Muscle of arm (tissue), 12 donors: ENCODE results near the gene ARFGEF2. TPM values are rescaled to one million over a fixed set of nuclear protein-coding genes. Genes with fewer than 3 reads are reported as not detected.
"Not testable (repeated sequence)": the region's sequence is repeated elsewhere in the genome, so short reads cannot be mapped to it uniquely, and the experiment has no call there.

Source experiments
- DNase-seq: peaks from one replicate; pipeline ENCODE4 v3.0.0-alpha.2; 2013
- polyA plus RNA-seq, 12 donors: library from polyadenylated mRNA; unstranded; fragments of 120-200 nt; gene quantifications; one replicate each; pipeline ENCODE4 v1.2.1, GENCODE V29; 2013; ENCODE audit not compliant: insufficient read length in 12 of 12

Gene ARFGEF2
- polyA plus RNA-seq, 12 donors: 12.0 to 17.9 (median 15.1) TPM; not detected in 1

DNA sequence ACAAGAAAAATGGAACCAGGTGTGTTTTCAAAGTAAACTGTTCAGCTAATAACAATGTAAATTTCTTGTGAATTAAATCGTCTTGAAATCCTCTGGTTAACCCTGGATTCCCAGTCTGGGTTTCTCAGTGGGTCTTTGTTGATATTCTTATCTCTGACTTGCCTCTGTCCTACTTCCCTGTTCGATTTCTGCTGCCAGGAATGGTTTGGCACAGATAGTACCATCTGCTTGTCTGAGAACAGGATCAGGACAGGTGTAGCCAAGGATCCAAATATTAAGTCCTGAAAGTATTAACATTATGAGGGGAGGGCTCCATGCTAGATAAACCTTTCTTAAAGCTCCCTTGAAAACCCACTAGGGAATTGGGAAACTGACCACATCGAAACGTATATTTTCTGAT lies 30.1 kb downstream of the ARFGEF2 start:
- no peak for DNase-seq

DNA sequence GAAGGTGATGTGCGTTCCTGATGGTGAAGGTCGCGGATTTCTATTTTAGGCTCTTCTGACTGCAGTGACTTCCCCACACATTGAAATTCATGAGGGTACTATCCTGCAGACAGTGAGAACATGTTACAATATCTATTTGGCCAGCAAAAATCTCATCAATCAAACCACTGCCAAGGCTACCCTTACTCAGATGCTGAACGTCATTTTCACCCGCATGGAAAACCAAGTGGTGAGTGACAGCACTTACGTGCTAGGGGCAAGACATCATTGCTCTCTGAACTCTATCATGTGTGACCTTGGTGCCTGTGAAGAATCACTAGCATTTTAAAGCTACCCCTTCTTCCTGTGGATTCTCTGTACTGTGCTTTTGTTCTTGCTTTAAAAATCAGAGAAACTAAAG lies 31.1 kb downstream of the ARFGEF2 start:
- no peak for DNase-seq

DNA sequence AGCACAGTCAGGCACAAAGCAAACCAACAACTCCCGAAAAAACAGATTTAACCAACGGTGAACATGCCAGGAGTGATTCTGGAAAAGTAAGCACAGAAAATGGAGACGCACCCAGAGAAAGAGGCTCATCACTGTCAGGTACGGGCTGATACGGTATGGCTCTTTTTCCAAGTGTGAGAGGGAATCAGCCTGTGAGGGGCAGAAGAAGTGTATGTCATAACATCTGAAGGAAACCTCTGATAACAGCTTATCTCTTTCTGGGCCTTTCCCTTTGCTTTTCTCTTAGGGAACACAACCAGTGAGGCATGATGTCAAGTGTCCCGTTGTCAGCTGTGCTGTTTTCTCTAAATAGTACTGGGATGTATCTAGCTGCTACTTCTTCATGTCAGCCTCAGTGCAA lies 32.1 kb downstream of the ARFGEF2 start:
- no peak for DNase-seq

DNA sequence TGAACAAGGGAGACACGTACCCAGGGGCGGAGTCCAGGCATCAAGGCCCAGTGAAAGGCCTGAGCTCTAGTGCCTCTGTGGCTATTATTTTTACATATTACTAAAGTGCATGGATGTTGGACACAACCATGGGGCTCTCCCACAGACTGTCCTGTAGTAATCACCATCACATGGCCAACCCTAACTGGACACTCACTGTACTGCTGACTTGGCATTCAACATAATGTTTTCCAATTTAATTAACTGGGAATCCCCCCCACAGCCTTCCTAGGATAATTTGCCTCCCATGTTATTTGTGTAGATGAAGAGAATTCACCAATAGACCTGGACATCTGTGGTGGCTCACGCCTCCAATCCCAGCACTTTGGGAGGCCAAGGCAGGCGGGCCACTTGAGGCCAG lies 34.5 kb downstream of the ARFGEF2 start:
- DNase-seq: no peak

DNA sequence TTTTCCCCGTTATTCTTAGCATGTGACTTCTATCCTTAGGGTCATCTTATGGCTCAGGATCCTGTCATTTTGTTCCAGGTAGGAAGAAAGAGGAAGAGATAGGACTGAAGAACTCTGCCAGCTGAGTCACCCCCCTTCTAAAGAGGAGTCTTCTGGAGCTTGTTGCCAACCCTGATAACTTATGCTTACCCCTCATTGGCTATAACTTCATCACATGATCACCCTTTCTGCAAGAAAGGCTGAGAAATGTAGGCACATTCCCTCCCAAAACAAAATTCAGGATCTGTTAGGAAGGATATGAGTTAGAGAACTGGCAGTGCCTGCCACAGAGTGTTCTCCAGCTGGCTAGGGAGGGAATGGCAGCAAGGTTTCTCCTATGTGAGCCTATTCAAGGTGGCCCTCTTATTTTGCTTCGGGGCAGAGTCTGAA lies 35.6 kb downstream of the ARFGEF2 start:
- no peak for DNase-seq

DNA sequence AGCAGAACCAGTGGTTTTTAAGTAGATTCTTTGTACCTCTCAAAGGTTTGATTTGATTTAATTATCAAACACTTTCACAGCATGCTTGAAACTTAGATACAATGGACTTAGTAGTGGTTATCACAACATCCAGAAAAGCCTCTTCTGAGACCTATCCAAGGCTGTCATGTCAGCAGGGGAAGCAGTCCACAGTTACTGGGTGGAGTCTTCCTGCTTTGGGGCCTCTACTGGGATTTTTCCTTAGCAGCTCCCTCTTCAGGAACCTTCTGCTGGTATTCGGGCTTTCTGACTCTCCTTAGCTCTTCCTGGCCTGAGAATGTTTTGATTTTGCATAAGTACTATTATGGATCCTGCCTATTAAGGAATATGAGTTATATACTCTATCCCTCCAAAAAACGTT lies 36.0 kb downstream of the ARFGEF2 start:
- no peak for DNase-seq

DNA sequence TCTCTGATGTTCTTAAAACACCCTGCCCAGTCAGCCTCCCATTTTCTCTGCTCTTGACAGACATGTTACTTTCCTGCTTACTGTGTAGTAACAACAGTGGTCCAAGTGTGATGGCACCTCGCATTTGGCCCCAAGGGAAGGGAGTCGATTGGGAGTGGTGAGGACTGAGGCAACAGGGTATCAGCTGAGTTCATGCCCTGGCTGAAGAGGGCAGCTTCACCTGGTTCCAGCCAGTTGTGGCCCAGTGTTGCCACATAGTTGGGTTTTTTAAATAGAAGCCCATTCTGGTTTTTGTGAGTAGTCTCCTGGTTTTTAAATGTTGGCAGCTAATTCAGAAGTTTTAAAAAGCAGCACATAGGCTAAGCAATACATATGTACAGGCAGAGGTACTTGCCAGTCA lies 37.2 kb downstream of the ARFGEF2 start:
- DNase-seq: no peak

DNA sequence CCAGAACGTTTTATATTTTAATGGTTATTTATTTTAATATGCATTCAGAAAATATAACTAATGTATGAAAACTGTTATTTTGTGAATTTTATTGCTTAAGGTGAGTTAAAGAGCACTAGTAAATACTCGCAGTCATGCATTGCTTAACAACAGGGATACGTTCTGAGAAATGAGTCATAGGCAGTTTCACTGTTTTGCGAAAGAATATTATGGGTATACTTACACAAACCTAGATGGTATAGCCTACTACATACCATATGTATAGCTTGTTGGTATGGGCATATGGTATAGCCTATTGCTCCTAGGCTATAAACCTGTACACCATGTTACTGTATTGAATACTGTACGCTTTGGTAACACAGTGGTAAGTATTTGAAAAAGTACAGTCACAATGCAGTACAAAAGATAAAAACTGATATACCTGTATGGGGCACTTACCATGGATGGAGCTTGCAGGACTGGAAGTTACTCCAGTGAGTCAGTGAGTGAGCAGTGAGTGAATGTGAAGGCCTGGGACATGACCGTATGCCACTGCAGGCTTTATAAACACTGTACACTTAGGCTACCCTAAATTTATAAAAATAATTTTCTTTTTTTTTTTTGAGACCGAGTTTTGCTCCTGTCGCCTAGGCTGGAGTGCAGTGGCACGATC lies 38.5 kb downstream of the ARFGEF2 start:
- no peak for DNase-seq

DNA sequence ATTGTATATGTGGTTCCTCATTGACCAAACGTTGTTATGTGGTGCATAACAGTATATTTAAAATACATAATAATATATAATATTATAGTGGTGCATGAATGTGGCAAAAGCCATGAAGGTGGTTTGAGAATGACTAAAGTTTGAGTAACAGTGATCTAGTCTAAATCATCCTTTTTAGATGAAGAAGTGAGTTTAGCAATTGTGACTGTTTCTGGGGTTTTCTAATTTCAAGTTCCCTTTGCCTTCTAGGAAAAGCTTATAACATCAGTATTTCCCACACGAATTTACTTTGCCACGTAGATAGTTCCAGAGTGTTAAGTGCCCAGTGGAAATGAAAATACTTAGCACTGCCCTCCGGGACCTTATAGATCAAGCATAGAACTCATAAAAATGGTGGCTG lies 40.9 kb downstream of the ARFGEF2 start:
- no peak for DNase-seq

DNA sequence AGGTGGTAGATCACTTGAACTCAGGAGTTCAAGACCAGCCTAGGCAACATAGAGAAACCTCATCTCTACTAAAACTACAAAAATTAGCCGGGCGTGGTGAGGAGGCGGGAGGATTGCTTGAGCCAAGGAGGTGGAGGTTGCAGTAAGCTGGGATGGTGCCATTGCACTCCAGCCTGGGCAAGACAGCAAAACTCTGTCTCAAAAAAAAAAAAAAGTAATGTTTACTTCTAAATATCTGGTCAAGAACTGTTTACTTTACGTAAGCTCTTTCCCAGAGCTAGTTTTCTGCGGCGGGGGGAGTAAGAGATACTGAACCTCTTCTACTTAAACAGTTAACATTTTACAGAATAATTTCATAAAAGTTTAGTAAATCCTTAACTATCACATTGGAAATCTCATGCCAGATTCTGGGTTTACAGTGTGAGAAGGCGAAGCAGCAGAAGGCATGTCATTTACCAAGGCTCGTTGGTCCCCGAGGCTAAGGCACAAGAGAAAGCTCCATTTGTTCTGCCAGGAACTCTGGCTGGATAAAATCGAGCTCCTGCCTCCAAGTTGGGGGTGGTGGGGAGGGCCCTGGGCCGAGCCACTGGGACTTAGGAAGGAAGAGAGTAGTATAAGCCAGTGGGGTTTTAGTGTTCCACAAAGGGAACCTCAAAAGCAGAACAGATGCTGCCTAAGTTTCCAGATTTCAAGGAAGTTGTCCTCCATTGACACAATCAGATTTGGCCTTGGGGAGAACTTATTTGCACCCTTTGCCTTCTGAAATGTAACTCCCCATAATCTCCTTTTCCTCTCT lies 41.7 kb downstream of the ARFGEF2 start:
- DNase-seq: no peak

DNA sequence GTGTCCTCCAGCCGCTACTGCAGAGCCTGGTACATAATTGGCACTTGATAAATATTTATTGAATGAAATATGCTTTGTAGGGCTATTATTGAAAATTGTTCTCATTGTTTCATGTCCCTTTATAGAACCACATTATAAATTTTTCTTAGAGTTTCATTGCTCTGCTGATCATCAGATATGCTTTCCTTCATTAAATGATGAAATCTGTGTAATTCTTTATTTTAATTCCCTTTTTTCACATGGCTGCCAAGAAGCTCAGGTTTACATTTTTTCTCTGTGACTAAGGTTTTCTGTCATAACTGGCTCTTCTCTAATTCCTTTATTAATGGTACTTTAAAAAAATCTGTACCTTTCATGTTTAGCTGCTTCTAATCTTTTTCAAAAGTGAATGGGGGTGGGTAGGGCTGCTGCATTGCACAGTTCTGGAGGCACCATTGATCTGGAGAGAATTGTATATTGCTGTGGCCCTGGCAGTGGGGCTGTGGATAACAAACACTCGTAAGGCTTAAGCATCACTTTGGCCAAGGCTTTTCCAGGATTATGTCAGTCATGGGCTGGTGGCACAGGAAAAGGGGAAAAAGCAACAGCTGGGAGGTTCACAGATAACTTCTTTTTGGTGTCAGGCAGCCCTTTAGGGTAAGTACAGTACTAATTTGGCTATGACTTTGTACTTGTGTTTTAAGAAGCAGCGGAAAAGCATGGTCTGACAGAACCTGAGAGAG lies 43.8 kb downstream of the ARFGEF2 start:
- no peak for DNase-seq

DNA sequence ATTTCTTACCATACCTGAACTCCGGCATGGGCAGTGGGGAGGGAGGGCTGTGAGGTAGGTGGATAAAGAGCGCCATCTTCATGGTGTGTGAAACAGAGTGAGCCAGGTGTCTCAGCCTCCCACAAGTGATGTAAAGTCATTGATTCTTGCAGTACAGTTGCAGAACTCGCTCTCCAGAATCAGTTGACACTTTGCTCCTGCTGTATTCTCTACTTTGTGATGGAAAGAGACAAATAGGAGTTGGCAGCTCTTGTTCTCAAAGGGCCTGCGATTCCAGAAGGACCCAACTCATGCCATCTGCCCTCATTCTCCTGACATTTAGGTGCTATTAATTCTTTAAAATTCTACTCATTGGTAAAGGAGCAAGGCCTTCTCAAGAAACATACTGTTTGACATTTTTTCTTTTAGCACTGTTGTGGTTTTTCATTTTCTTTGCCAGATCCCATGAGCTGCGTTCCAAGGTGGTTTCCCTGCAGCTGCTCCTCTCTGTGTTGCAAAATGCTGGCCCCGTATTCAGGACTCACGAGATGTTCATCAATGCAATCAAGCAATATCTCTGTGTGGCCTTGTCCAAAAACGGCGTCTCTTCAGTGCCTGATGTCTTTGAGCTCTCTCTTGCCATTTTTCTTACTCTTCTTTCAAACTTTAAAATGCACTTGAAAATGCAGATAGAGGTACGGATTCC lies 49.3 kb downstream of the ARFGEF2 start:
- DNase-seq: peak; percentile 21

DNA sequence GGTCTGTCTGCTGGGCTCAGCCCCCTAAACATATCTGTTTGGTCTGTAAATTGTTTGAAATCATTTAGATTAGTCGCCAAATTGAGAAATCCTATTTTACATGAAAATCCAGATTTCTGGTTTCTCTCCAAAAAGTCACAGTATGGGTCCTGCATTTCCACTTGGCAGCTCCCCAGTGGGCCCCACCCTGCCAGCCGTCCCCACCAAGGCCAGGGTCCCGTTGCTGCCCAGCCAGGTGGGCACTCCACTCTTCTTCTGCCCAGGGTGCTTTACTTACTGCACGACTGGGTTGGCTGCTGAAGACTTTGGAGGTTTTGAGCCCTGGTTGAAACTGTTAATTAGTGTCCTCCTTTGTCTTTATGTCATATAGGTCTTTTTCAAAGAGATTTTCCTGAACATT lies 50.4 kb downstream of the ARFGEF2 start:
- no peak for DNase-seq

DNA sequence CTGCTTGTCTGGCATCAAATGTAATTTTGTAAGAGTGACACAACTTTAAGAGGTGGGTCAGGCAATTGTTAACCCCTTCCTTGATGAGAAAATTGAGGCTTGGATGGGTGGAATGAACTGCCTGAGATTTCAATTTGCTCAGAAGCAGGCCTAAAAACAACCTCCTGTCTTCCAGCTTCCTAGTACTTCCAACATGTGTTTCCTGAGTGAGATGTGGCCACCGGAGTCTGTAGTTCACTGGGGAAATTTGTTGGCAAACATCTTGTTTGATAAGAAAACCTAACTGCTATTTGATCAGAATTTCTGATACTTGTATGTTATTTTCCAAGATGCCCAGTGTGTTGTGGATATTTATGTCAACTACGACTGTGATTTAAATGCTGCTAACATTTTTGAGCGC lies 51.3 kb downstream of the ARFGEF2 start:
- DNase-seq: no peak

DNA sequence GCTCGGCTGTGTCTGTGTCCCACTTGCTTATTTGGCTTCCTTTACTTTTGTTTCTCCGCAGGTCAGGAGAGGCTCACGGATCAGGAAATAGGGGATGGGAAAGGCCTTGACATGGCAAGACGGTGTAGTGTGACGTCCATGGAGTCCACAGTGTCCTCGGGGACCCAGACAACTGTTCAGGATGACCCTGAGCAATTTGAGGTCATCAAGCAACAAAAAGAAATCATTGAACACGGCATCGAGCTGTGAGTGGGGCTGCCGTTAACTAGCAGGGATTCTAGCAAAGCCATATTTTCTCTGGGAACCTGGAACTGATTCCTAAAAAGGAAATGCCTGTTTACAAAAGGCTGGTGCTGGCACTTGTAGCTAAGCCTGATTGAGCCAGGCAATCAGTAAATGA lies 54.4 kb downstream of the ARFGEF2 start:
- DNase-seq: no peak

DNA sequence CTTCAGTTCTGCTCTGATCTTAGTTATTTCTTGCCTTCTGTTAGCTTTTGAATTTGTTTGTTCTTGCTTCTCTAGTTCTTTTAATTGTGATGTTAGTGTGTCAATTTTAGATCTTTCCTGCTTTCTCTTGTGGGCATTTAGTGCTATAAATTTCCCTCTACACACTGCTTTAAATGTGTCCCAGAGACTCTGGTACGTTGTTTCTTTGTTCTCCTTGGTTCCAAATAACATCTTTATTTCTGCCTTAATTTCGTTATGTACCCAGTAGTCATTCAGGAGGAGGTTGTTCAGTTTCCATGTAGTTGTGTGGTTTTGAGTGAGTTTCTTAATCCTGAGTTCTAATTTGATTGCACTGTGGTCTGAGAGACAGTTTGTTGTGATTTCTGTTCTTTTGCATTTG lies 58.5 kb downstream of the ARFGEF2 start:
- DNase-seq: not testable (repeated sequence)

DNA sequence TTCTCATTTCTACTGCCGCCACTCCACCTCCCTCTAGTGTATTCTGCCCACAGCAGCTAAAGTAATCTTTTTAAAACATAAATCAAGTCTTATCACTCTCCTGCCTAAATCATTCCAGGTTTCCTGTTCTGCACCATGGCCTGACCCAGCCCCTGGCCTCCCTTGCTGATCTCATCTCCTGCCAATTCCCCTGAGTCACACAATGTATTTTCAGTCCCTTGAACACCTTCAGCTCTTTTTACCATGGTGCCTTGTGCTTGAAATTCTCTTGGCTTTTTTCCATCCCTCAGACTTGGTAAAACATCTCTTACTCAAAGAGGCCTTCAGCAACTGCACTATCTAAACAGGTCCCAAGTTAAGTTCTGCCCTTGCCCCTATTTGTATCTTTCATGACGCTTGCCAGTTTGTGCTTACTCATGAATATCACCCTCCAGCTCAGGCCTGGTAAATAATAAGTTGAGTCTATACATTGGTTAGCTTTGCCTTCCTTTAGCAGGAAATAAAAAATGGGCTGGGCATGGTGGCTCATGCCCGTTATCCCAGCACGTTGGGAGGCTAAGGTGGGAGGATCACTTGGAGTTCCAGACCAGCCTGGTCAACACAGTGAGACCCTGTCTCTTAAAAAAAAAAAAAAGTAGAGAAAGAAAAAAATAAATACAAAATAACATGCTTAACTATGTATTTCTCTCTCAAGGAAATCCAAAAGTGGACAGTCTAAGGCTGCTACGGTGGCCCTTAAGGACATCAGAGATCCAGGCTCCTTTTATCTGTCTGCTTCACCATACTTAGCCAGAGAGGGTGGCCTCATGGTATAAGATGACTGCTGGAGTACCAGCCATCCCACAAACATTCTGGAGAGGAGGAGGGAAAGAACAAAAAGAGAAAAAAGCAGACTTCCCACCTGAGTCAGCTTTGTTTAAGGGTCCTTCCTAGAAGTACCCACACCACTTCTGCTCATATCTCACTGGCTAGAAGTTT lies 62.2 kb downstream of the ARFGEF2 start:
- DNase-seq: no peak

DNA sequence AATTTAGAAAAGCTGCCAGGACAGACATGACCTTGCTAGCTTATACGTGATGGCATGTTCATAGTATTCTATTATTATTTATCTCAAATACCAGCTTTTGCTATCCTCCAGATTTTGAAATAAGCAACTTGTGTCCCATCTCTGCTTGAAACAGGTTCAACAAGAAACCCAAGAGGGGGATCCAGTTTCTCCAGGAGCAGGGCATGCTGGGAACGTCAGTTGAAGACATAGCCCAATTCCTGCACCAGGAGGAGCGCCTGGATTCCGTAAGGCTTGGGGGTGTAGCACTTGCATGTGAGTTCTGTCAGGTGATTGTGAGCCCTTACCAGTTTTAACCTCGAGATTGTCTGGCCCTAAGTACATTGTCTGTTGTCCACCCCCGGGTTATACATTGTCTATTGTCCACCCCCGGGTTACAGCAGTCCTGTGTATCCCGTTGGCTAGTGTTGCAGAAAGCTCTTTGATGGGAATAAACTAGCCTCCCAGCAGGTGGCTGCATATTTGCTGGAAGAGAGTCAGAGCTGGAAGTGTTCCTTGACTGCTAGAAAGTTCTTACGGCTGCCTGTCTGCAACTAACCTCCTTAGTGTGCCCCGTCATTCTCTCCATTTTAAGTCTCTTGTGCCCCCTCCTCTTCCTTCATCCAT lies 63.2 kb downstream of the ARFGEF2 start:
- DNase-seq: no peak

DNA sequence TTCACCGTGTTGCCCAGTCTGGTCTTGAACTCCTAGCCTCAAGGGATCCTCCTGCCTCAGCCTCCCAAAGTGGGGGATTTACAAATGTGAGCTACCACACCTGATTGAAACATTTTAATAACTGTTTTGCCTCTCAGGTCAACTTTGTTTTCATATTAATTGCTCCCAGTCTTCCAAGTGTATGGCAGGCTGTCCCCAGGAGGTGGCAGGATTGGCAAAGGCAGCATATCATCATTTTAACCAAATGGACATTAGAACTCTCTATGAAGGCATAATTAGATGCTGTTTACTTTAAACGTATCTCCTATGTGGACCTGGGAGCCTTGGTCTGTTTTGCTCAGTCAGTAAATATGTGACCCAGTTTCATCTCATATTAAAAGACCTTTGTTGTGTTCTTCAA lies 65.4 kb downstream of the ARFGEF2 start:
- DNase-seq: no peak

DNA sequence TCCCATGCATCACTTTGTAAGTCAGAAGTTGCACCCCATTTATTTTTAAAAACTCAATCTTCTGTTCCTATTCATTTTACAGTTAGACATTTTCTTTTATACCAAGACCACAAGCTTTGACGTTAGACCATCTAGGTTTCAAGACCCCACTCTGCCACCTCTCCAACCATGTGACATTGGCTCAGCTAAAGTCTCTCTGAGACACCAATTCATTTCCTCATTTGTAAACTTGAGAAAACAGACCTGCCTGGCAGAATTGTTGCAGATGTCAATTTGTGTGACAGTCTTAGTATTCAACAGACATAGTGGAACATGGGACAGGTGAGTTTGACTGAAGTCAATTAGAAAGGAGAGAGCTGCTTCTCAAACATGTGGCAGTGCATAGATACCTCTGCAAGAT lies 69.0 kb downstream of the ARFGEF2 start:
- no peak for DNase-seq

DNA sequence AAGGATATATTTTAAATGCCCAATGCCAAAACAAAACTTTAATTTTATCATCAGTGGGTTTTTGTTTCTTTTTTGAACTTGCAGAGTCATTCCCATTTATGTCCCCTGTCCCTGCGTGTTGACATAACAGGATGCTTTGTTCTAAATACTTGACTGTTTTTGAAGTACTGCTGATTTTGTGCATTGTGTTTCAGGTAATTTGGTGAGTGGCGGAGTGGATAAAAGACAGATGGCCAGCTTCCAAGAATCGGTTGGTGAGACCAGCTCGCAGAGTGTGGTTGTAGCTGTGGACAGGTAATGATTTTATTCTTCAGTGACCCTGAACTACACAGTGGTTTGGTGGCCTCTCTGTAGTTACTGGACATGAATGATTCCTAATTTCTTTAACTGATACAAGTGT lies 74.1 kb downstream of the ARFGEF2 start:
- no peak for DNase-seq
